Measurements from ENCODE around the gene GDF9.

DNA sequence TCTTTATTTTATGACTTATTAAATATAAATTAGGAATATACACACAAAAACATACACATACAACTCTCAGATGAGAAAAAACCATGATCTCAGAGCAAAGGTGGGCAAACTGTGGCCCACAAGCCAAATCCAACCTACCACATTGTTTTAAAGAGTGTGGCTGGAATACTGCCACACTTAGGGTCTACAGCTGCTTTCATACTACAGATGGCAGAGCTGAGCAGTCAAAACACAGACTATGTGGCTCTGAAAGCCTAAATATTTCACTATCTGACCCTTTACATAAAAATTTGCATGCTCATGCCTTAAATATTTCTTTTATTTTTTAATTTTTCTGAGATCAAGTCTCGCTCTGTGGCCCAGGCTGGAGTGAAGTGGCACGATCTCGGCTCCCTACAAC is 35.5 kb upstream of the GDF9 start:
- TF ChIP-seq, protein P1, sequence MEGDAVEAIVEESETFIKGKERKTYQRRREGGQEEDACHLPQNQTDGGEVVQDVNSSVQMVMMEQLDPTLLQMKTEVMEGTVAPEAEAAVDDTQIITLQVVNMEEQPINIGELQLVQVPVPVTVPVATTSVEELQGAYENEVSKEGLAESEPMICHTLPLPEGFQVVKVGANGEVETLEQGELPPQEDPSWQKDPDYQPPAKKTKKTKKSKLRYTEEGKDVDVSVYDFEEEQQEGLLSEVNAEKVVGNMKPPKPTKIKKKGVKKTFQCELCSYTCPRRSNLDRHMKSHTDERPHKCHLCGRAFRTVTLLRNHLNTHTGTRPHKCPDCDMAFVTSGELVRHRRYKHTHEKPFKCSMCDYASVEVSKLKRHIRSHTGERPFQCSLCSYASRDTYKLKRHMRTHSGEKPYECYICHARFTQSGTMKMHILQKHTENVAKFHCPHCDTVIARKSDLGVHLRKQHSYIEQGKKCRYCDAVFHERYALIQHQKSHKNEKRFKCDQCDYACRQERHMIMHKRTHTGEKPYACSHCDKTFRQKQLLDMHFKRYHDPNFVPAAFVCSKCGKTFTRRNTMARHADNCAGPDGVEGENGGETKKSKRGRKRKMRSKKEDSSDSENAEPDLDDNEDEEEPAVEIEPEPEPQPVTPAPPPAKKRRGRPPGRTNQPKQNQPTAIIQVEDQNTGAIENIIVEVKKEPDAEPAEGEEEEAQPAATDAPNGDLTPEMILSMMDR (conservative IDR thresholded peaks at IDR 0.05; ENCODE audit: low read length), result peak; percentile 60
- no peak for TF ChIP-seq EZH2phosphoT487 (IDR thresholded peaks at IDR 0.05; ENCODE audit: borderline replicate concordance, low read depth, low read length)

Data from OCI-LY7 (cell line).